Loucy (cell line): ENCODE results near the gene WASHC2C.
"Not testable (repeated sequence)": the region's sequence is repeated elsewhere in the genome, so short reads cannot be mapped to it uniquely, and the experiment has no call there.

Source experiments
- H2AFZ ChIP-seq: fragments of 200-600 bp; sonication (generic); 2 replicates; pipeline ENCODE4 v1.6.0; 2016; ENCODE audit warnings: antibody characterized with exemption, mild to moderate bottlenecking, low read length, moderate library complexity
- H3F3A ChIP-seq: fragments of 200-600 bp; 2 replicates; pipeline ENCODE4 v1.6.0; 2016; ENCODE audit warnings: antibody characterized with exemption, low read depth, mild to moderate bottlenecking
- H3K27me3 ChIP-seq: fragments of 200-600 bp; sonication (generic); 2 replicates; pipeline ENCODE4 v1.6.1; 2014; ENCODE audit warnings: low read length, mild to moderate bottlenecking; ENCODE audit not compliant: insufficient read depth, poor library complexity, severe bottlenecking
- H3K36me3 ChIP-seq: fragments of 200-600 bp; sonication (generic); 2 replicates; pipeline ENCODE4 v1.6.1; 2016; ENCODE audit warnings: low read length; ENCODE audit not compliant: insufficient read depth
- H3K4me1 ChIP-seq: fragments of 200-600 bp; sonication (generic); 2 replicates; pipeline ENCODE4 v1.5.1; 2014; ENCODE audit warnings: low read length, mild to moderate bottlenecking; ENCODE audit not compliant: insufficient read depth, poor library complexity, severe bottlenecking
- H3K4me2 ChIP-seq: fragments of 200-600 bp; sonication (generic); 2 replicates; pipeline ENCODE4 v1.6.0; 2014; ENCODE audit warnings: antibody characterized with exemption, low read length, low read depth, mild to moderate bottlenecking; ENCODE audit not compliant: poor library complexity, severe bottlenecking
- H3K4me3 ChIP-seq: fragments of 200-600 bp; sonication (generic); 2 replicates; pipeline ENCODE4 v1.5.1; 2014; ENCODE audit warnings: low read length, mild to moderate bottlenecking, mixed read lengths; ENCODE audit not compliant: poor library complexity, severe bottlenecking
- H3K79me2 ChIP-seq: fragments of 200-600 bp; sonication (generic); 2 replicates; pipeline ENCODE4 v1.6.1; 2014; ENCODE audit warnings: low read length; ENCODE audit not compliant: insufficient read depth
- H3K9ac ChIP-seq: fragments of 200-600 bp; sonication (generic); 2 replicates; pipeline ENCODE4 v1.6.0; 2014; ENCODE audit warnings: mild to moderate bottlenecking, low read depth, low read length, moderate library complexity; ENCODE audit not compliant: poor library complexity, severe bottlenecking
- H3K9me2 ChIP-seq: fragments of 200-600 bp; sonication (generic); replicated peaks from 2 replicates; pipeline ENCODE4 v1.6.1; 2016; ENCODE audit warnings: low read depth, low read length, mixed read lengths
- H3K9me3 ChIP-seq: fragments of 200-600 bp; sonication (generic); 2 replicates; pipeline ENCODE4 v1.6.1; 2014; ENCODE audit warnings: mild to moderate bottlenecking, antibody characterized with exemption, low read length, low read depth; ENCODE audit not compliant: insufficient read depth
- H4K20me1 ChIP-seq: fragments of 200-600 bp; sonication (generic); 2 replicates; pipeline ENCODE4 v1.6.0; 2014; ENCODE audit warnings: antibody characterized with exemption, low read length, mild to moderate bottlenecking; ENCODE audit not compliant: insufficient read depth, poor library complexity, severe bottlenecking

WASHC2C gene

DNA sequence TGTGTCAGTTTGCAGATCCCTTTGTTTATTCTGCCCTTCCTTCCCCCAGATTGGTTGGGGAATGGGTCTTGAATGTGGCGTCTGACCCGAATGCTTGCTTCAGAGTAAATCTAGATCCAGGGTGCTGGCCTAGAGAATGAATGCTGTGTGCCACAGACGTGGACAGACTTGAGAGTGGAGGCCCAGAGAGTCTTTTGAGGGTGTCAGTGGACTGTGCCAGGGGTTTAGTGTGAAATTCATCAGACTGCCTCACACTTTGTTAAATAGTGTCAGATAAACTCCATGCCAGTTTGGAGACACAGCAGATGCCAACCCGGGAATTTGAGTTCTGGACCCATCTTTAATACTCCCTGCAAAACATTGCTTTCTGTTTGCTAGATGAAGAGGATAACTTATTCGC, 25.1 kb downstream of the WASHC2C start:
- H3K9me3 ChIP-seq, H3K27me3 ChIP-seq, H3K4me1 ChIP-seq, H3K4me3 ChIP-seq, H4K20me1 ChIP-seq, H3F3A ChIP-seq, H3K9ac ChIP-seq, H3K4me2 ChIP-seq, H3K9me2 ChIP-seq, H2AFZ ChIP-seq, H3K79me2 ChIP-seq, H3K36me3 ChIP-seq: not testable (repeated sequence)

DNA sequence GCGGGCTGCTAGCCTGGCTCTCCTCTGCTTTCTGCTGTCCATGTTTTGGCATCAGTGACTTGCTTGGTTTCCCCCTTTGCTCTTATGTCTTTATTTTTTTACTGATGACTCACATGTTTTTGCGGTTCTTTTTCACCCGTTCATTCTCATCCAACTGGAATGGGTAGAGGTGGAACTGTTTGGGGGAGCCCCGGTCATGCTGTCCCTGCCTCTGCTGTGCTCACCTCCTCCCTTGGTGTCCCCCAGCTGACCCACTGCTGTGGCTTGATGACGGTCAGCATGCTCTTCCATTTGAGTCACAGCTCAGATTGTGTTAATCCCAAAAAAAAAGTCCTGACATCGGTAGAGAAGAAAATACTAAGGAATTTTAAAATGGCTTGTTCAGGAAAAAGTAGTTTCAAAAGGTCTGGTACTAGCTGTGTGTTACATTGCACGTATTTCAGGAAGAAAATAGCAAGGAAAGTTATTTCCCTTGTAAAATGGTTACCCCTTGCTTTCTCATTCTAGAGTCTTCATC, 27.0 kb downstream of the WASHC2C start:
- not testable (repeated sequence) for H3K9ac ChIP-seq, H2AFZ ChIP-seq, H3K9me3 ChIP-seq, H3F3A ChIP-seq, H4K20me1 ChIP-seq, H3K36me3 ChIP-seq, H3K27me3 ChIP-seq, H3K4me3 ChIP-seq, H3K4me2 ChIP-seq, H3K79me2 ChIP-seq, H3K9me2 ChIP-seq, H3K4me1 ChIP-seq

DNA sequence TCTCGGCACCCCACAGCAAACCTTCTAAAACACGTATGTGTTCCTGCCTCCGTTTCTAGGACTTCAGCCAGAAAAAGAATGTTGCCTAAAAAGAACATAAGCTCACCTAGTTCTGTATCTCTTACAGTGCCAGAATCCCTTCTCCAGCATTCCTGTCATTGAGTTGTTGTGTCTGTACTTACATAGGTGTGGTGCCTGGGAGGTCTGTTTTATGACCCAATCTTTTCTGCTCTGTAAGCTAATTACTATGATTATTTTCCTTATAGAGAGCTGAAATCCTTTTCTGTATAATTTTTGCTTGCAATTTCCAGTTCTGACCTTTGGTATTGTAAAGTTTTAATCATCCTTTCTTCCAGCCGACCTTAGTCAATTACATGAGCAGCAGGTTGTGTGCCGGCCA, 28.0 kb downstream of the WASHC2C start:
- H3K9me2 ChIP-seq, H3K36me3 ChIP-seq, H3F3A ChIP-seq, H3K4me2 ChIP-seq, H3K27me3 ChIP-seq, H3K4me3 ChIP-seq, H3K79me2 ChIP-seq, H3K9ac ChIP-seq, H3K9me3 ChIP-seq, H2AFZ ChIP-seq, H3K4me1 ChIP-seq, H4K20me1 ChIP-seq: not testable (repeated sequence)

DNA sequence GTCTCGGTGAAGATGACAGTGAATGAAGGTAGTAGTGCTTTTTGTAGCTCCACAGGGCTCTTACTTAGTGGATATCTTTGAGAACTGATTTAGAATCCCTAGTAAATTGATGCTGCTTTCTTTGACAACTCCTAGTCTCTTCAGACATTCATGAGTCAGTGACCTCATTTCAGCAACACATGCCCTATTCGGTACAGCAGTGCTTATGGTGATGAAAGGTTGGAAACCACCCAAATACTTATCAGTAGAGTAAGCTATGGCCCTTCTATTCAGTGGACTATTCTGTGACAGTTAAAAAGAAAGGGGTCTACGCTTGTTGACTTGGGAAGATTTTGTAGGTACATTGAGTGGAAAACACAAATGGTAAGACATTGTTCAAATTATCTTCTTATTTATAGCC, 29.0 kb downstream of the WASHC2C start:
- H3K36me3 ChIP-seq, H3K9me3 ChIP-seq, H3K27me3 ChIP-seq, H3K9ac ChIP-seq, H4K20me1 ChIP-seq, H3K4me1 ChIP-seq, H3F3A ChIP-seq, H2AFZ ChIP-seq, H3K9me2 ChIP-seq, H3K79me2 ChIP-seq, H3K4me2 ChIP-seq, H3K4me3 ChIP-seq: not testable (repeated sequence)

DNA sequence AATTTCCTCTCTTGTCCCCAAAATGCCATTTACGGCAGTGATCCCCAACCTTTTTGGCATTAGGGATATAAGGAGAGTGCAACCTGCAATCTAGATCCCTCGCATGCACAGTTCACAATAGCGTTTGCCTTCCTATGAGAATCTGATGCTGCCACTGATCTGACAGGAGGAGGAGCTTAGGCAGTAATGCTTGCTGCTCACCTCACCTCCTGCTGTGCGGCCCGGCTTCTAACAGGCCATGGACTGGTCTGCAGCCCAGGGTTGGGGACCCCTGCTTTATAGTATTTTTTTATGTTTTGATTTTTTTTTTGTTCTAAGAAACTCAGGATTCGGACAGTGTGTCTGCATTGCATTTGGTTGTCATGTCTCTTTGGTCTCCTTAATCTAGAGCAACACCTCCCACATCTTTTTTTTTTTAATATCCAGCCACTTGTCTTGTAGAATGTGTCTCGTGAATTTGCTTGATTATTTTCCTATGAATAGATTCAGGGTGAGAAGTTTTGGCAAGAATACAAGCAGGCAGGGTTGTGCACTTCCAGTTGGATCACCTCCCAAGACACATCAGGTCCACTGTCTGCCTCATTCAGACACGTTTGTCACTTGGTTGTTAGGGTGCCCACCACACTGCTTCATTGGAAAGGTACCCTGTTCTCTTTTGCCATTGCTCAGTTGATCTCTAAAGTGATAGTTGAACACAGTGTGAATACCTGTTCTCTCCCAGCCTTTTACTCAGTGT, 30.8 kb downstream of the WASHC2C start:
- not testable (repeated sequence) for H3F3A ChIP-seq, H2AFZ ChIP-seq, H4K20me1 ChIP-seq, H3K9me3 ChIP-seq, H3K4me3 ChIP-seq, H3K9me2 ChIP-seq, H3K9ac ChIP-seq, H3K4me2 ChIP-seq, H3K27me3 ChIP-seq, H3K4me1 ChIP-seq, H3K79me2 ChIP-seq, H3K36me3 ChIP-seq

DNA sequence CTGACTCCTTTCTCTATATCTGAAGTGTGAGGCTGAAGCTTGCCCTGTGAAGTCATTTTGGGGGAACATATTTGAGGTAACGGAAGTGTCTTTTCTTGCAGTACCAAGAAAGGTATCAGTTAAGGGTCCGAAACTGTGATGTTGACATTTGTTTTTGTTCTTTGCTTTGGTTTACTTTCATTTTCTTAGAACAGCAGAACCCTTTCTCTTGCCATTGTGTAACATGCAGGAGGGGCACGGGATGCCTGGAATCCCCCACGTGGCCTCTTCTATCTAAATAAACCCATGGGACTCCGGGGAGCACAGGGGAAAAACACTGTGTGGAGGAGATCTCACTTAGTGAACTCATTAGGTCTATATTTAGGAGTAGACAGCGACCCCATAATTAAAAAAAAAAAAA, 34.6 kb downstream of the WASHC2C start:
- not testable (repeated sequence) for H3K36me3 ChIP-seq, H3F3A ChIP-seq, H2AFZ ChIP-seq, H3K4me2 ChIP-seq, H3K9me2 ChIP-seq, H3K4me3 ChIP-seq, H3K79me2 ChIP-seq, H4K20me1 ChIP-seq, H3K9ac ChIP-seq, H3K9me3 ChIP-seq, H3K27me3 ChIP-seq, H3K4me1 ChIP-seq

DNA sequence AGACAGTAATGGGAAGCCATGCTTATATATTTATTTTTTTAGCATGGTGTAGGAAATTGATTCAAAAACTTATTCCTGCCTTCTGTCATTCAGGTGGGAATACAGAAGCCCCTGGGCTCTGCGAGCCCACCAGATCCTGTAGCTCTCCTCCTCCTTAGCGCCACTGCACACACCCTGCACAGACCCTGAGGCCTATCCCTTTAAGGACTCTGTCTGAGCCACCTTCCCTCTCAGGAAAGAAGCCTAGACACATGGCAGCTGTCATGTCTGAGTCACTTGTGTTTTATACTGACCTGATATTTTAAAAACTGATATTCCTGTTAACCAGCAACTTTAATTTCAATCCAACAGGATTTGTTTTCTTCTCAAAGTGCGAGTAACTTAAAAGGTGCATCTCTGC, 36.0 kb downstream of the WASHC2C start:
- H3K4me3 ChIP-seq, H4K20me1 ChIP-seq, H3K4me2 ChIP-seq, H2AFZ ChIP-seq, H3K4me1 ChIP-seq, H3K9me3 ChIP-seq, H3F3A ChIP-seq, H3K79me2 ChIP-seq, H3K9me2 ChIP-seq, H3K36me3 ChIP-seq, H3K9ac ChIP-seq, H3K27me3 ChIP-seq: not testable (repeated sequence)
